IPS DF 6.9 (cell line): ENCODE measurements around the gene NUDT15.

Source experiments
- DNase-seq: peaks from one replicate; pipeline ENCODE4 v3.0.0-alpha.2; 2013; ENCODE audit warnings: low read depth, low spot score
- H3K27ac ChIP-seq: one replicate; pipeline ENCODE4 v1.5.1; 2013; ENCODE audit warnings: low read length, control low read depth
- H3K27me3 ChIP-seq: 2 replicates; pipeline ENCODE4 v1.6.1; 2013; ENCODE audit warnings: mild to moderate bottlenecking, low read length; ENCODE audit not compliant: control insufficient read depth, insufficient read depth
- H3K36me3 ChIP-seq: 2 replicates; pipeline ENCODE4 v1.6.1; 2013; ENCODE audit warnings: low read length; ENCODE audit not compliant: control insufficient read depth, insufficient read depth
- H3K4me1 ChIP-seq: 2 replicates; pipeline ENCODE4 v1.6.1; 2013; ENCODE audit warnings: low read length; ENCODE audit not compliant: control insufficient read depth, insufficient read depth
- H3K4me3 ChIP-seq: 2 replicates; pipeline ENCODE4 v1.5.1; 2013; ENCODE audit warnings: mild to moderate bottlenecking, low read length
- H3K9me3 ChIP-seq: 2 replicates; pipeline ENCODE4 v1.6.1; 2013; ENCODE audit warnings: low read length, inconsistent platforms; ENCODE audit not compliant: control insufficient read depth, insufficient read depth
- WGBS: extraction: QIAGEN DNeasy Blood & Tissue Kit; methylation state at CpG from one replicate; pipeline ENCODE4 v1.1.7; 2013; ENCODE audit warnings: mixed read lengths, missing lambda C conversion rate; ENCODE audit not compliant: insufficient read length, insufficient coverage; 5-methylcytosine and 5-hydroxymethylcytosine counted together

Gene NUDT15

GRCh38 chr13:48096670-48097069 lies 59.1 kb downstream of the NUDT15 start:
- Histone ChIP-seq H3K4me3 (no peak overlapping the region), H3K9me3 (no peaks in the 10 kb centered on the region), H3K27me3 (no peaks in the 10 kb centered on the region), H3K4me1 (no peaks in the 10 kb centered on the region; the same call in 1 of the 2 replicates), H3K36me3 (no peaks in the 10 kb centered on the region), H3K27ac (no peak overlapping the region)
- DNase-seq, result no peak
- WGBS, result no CpG with 5 or more reads among the region's 3 CpGs
